ENCODE data around the gene INPP5E. TPM values are rescaled to one million over a fixed set of nuclear protein-coding genes. Genes with fewer than 3 reads are reported as not detected.

INPP5E gene
- total and polyA plus RNA-seq, 10 of the 15 experiments (the other 5 are each of a cell fraction or from before 2014, with no cell fraction given): 0.24 to 16.0 (median 5.3) TPM

DNA sequence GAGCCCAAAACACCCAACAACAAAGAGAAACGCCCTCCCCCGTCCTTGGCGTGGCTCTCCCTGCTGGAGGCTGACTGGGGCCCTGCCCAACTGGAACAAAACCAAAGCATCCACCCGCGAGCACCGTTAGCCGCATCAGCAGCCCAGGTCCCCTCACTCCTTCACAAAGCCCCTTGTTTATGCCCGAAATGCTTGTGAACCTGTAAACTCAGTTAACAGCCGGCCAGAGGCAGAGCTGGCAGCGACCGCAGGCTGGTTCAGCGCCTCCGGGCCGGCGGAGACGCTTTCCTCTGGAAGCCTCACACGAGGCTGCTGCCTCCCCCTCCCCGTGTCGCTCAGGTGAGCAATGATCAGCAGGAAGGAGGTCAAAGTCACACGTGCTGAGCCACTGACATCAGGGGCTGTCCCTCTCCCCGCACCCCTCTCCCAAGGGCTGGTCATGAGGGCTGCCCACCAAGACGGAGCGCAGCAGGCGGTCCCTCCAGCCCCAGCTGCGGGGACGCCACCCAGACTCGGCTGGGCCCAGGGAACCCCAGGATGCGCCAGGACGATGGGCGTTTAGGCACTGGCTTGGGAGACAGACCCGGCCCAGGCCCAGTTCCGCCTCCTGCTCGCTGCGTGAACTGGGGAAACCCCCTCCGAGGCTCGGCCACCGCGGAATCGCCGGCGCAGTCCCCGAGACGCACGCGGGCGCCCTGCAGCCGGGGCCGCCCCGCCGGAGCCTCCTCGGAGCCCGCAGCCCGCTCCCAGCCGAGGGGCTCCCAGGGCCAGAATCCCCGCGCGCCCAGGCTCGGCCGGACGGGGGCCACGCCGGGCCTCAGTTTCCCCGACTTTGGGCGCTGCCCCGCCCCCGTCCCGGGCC lies 40.2 kb downstream of the INPP5E start (continued):
- TF ChIP-seq BRCA1 (IDR thresholded peaks at IDR 0.05; ENCODE audit: low read depth, low read length) (no peak), JUND (IDR thresholded peaks at IDR 0.05; ENCODE audit: low read depth, low read length) (no peak), POLR2AphosphoS5 (IDR thresholded peaks at IDR 0.05; ENCODE audit: low read length) (no peak; the same call in 1 of the 2 replicates), WRNIP1 (IDR thresholded peaks at IDR 0.05; ENCODE audit: borderline replicate concordance, low read depth, low read length) (no peak), NFYB (IDR thresholded peaks at IDR 0.05; ENCODE audit: insufficient read depth, low read depth, low read length) (no peak), RCOR1 (conservative IDR thresholded peaks at IDR 0.05; ENCODE audit: low read depth, low read length) (no peak), SREBF1 (IDR thresholded peaks at IDR 0.05; ENCODE audit: low read length) (no peak), TBL1XR1 (IDR thresholded peaks at IDR 0.05; ENCODE audit: low read depth, low read length) (no peak), EP300 (IDR thresholded peaks at IDR 0.05; ENCODE audit: borderline replicate concordance in 1 of 2, control insufficient read depth in 1 of 2, low read depth in 2 of 2, low read length in 2 of 2) (no peak), FOS (IDR thresholded peaks at IDR 0.05; ENCODE audit: borderline replicate concordance, extremely low read depth, insufficient read length) (no peak), EZH2 (IDR thresholded peaks at IDR 0.05; ENCODE audit: borderline replicate concordance, control insufficient read depth, low read depth, low read length) (no peak), NFYA (IDR thresholded peaks at IDR 0.05; ENCODE audit: borderline replicate concordance, low read depth, low read length) (no peak), CHD4 (IDR thresholded peaks at IDR 0.05) (no peak), NRF1 (conservative IDR thresholded peaks at IDR 0.05; ENCODE audit: low read depth, low read length) (no peak)
- TF ChIP-seq, protein P1, sequence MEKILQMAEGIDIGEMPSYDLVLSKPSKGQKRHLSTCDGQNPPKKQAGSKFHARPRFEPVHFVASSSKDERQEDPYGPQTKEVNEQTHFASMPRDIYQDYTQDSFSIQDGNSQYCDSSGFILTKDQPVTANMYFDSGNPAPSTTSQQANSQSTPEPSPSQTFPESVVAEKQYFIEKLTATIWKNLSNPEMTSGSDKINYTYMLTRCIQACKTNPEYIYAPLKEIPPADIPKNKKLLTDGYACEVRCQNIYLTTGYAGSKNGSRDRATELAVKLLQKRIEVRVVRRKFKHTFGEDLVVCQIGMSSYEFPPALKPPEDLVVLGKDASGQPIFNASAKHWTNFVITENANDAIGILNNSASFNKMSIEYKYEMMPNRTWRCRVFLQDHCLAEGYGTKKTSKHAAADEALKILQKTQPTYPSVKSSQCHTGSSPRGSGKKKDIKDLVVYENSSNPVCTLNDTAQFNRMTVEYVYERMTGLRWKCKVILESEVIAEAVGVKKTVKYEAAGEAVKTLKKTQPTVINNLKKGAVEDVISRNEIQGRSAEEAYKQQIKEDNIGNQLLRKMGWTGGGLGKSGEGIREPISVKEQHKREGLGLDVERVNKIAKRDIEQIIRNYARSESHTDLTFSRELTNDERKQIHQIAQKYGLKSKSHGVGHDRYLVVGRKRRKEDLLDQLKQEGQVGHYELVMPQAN (conservative IDR thresholded peaks at IDR 0.05): peak; percentile 97

Data from GM12878 (cell line).